Astrocyte (in vitro differentiated cells and primary cell): ENCODE data around the gene LRIT2.

ENCODE experiments used
- CTCF ChIP-seq: IDR thresholded peaks from 2 replicates; pipeline ENCODE4 v1.5.1; 2011; ENCODE audit warnings: low read depth, mild to moderate bottlenecking, inconsistent platforms, low read length, moderate library complexity; ENCODE audit not compliant: insufficient read depth
- EZH2 ChIP-seq: IDR thresholded peaks from 2 replicates; pipeline ENCODE4 v1.6.1; 2012; ENCODE audit warnings: mild to moderate bottlenecking, low read length, inconsistent platforms; ENCODE audit not compliant: insufficient read depth

- TF ChIP-seq CTCF (no peak), EZH2 (no peak)
Measured at GRCh38 chr10:84178160-84178609, 47.2 kb downstream of the LRIT2 start.
